Uterus (tissue), 2 donors: ENCODE data around the gene UGT1A4.

Source experiments
- POLR2A ChIP-seq, 2 donors: fragments of 450-650 bp; IDR thresholded peaks; one replicate each; pipeline ENCODE4 v1.6.1; 2016; ENCODE audit warnings: antibody characterized with exemption in 2 of 2, mild to moderate bottlenecking in 1 of 2, moderate library complexity in 1 of 2
- TF ChIP-seq, protein P1 (sequence below), 4 experiments: fragments of 200-600 bp in 2 of 4; fragments of 450-650 bp in 2 of 4; sonication (generic) in 2 of 4; IDR thresholded peaks; one replicate each; pipeline ENCODE4 v1.5.1; 2016 to 2019; ENCODE audit warnings: antibody characterized with exemption in 4 of 4, mild to moderate bottlenecking in 2 of 4, moderate library complexity in 1 of 4

DNA sequence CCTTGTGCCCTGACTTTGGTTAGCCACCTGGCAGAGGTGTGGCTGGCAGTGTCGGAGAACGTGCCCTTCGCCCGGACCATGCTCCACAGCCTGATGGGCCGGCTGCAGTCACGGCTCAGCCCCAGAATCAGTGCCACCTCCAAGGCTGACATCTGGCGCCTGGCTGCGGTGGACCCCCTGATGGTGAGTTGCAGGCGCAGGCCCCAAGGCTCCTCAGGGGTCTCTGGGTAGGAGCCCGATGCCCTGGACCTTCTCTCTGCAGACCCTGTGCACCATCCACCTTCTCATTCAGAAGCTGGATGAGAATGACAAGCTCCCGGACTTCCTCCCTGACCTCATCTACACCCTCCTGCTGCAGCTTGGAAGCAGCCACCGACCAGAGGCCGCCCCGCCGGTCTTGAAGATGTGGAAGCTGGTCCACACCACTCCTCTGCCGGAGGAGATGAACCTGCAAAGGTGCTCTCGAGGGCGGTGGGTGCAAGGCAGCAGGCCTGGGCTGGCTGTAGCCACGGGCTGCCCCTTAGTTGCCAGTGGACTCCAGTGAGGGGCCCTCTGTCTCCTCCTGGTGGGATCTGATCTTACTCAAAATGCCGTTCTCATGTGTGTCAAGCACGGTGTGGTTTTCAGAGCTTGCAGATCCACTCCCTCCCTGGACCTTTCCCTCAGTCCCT is 103.7 kb downstream of the UGT1A4 start:
- TF ChIP-seq, protein P1, sequence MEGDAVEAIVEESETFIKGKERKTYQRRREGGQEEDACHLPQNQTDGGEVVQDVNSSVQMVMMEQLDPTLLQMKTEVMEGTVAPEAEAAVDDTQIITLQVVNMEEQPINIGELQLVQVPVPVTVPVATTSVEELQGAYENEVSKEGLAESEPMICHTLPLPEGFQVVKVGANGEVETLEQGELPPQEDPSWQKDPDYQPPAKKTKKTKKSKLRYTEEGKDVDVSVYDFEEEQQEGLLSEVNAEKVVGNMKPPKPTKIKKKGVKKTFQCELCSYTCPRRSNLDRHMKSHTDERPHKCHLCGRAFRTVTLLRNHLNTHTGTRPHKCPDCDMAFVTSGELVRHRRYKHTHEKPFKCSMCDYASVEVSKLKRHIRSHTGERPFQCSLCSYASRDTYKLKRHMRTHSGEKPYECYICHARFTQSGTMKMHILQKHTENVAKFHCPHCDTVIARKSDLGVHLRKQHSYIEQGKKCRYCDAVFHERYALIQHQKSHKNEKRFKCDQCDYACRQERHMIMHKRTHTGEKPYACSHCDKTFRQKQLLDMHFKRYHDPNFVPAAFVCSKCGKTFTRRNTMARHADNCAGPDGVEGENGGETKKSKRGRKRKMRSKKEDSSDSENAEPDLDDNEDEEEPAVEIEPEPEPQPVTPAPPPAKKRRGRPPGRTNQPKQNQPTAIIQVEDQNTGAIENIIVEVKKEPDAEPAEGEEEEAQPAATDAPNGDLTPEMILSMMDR (IDR thresholded peaks at IDR 0.05) = no peak
- TF ChIP-seq POLR2A (IDR thresholded peaks at IDR 0.05) = no peak
